ENCODE data around the gene STX18. TPM values are rescaled to one million over a fixed set of nuclear protein-coding genes. Genes with fewer than 3 reads are reported as not detected.
"Not testable (repeated sequence)": the region's sequence is repeated elsewhere in the genome, so short reads cannot be mapped to it uniquely, and the experiment has no call there.

The STX18 gene
- polyA plus RNA-seq, 1 experiment: 27.0 TPM

DNA sequence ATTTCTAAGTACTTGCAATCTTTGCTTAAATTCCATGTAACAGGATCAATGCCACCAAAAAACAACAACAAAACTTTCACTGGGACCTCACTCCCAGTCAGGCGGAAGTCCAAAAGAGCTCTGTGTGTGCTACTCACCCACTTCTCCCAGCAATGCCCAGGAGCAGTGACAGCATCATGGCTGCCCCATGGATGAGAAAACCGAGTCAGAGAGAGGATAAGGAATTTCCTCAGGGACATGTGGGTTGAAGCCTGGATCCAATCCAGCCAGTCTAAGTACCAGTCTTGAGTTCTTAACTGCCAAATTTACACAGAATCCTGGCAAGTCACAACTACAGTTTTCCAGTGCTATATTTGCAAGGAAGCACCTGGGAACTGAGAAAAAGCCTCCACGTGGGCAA is 64.5 kb downstream of the STX18 start:
- CTCF ChIA-PET: interaction anchor here (0.6 kb wide), 1 partner anchor 512 kb away, joined by 3 read pairs; no protein-coding TSS in a partner anchor
- TF ChIP-seq, protein P1, sequence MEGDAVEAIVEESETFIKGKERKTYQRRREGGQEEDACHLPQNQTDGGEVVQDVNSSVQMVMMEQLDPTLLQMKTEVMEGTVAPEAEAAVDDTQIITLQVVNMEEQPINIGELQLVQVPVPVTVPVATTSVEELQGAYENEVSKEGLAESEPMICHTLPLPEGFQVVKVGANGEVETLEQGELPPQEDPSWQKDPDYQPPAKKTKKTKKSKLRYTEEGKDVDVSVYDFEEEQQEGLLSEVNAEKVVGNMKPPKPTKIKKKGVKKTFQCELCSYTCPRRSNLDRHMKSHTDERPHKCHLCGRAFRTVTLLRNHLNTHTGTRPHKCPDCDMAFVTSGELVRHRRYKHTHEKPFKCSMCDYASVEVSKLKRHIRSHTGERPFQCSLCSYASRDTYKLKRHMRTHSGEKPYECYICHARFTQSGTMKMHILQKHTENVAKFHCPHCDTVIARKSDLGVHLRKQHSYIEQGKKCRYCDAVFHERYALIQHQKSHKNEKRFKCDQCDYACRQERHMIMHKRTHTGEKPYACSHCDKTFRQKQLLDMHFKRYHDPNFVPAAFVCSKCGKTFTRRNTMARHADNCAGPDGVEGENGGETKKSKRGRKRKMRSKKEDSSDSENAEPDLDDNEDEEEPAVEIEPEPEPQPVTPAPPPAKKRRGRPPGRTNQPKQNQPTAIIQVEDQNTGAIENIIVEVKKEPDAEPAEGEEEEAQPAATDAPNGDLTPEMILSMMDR (IDR thresholded peaks at IDR 0.05; ENCODE audit: low read depth, low read length): no peak

DNA sequence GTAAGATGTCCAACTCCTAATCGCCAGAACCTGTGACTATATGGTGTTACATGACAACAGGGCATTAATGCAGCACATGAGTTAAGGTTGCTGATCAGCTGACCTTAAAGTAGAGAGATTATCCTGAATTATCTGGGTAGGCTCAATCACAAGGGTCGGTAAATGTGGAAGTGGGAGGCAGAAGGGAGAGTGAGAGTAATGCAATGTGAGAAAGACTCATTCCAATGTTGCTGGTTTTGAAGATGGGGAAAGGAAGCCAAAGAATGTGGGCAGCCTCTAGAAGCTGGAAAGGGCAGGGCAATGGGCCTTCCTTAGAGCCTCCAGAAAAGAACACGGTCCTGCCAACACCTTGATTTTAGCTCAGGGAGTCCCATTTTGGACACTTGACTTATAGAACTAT is 67.4 kb downstream of the STX18 start:
- Histone ChIP-seq H3K27me3 (ENCODE audit: control insufficient read depth, insufficient read depth, low read length) (no peaks in the 10 kb centered on the region), H3K9me3 (ENCODE audit: control insufficient read depth, insufficient read depth, low read length) (no peaks in the 10 kb centered on the region), H3K27ac (ENCODE audit: low read depth, low read length) (no peak overlapping the region), H3K4me3 (ENCODE audit: low read depth, low read length) (no peak overlapping the region)
- ChIA-PET POLR2A (interaction anchor here (0.5 kb wide), 1 partner anchor 186 kb away, joined by 8 read pairs; no protein-coding TSS in a partner anchor), CTCF (interaction anchor here (2.3 kb wide), 1 partner anchor 45 kb away, joined by 9 read pairs; no protein-coding TSS in a partner anchor)
- DNase-seq (ENCODE audit: low read depth, low spot score): no peak
- TF ChIP-seq, protein P1 (IDR thresholded peaks at IDR 0.05; ENCODE audit: low read depth, low read length): no peak

More for the DNA sequence above, 64.5 kb downstream of the STX18 start:
- no peak for DNase-seq (ENCODE audit: low read depth, low spot score)
- Histone ChIP-seq H3K9me3 (ENCODE audit: control insufficient read depth, insufficient read depth, low read length) (no peaks in the 10 kb centered on the region), H3K4me3 (ENCODE audit: low read depth, low read length) (no peak overlapping the region), H3K27me3 (ENCODE audit: control insufficient read depth, insufficient read depth, low read length) (no peaks in the 10 kb centered on the region), H3K27ac (ENCODE audit: low read depth, low read length) (no peak overlapping the region)
- POLR2A ChIA-PET: interaction anchor here (0.7 kb wide), 1 partner anchor 47 kb away, joined by 4 read pairs; no protein-coding TSS in a partner anchor

- no peaks in the 10 kb centered on the region for H3K27me3 ChIP-seq (ENCODE audit: control insufficient read depth, insufficient read depth, low read length)
- ChIA-PET POLR2A (interaction anchor here (0.7 kb wide), 1 partner anchor 246 kb away, joined by 3 read pairs; no protein-coding TSS in a partner anchor), CTCF (interaction anchor here (0.7 to 2.3 kb wide), 5 partner anchors 15 to 49 kb away, joined by 3 to 7 read pairs (median 4); no protein-coding TSS in a partner anchor)
These were observed 69.4 kb downstream of the STX18 start for GRCh38 chr4:4472344-4472958.

DNA sequence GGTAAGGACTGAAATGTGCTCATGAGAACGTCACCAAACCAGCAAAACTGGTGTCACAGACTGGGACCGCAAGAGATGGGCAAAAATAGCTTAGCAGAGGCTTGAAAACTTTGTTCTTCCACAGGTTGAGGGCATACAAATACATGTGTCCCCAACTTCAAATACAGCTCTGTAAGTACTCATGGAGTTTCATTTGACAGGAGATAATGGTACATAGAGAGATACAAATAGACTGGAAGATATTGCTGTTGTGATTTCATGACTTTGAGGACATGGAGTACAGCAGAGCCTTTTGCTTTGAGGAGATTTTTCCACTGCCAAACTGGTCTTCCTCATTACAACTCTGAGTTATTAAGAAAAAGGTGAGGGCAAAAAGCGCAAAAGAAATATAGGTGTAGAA is 70.7 kb downstream of the STX18 start:
- CTCF ChIA-PET: interaction anchor here (1.0 to 2.3 kb wide), 3 partner anchors 10 to 41 kb away, joined by 5 to 7 read pairs (median 5); no protein-coding TSS in a partner anchor
- no peak for DNase-seq (ENCODE audit: low read depth, low spot score)
- H3K27me3 ChIP-seq (ENCODE audit: control insufficient read depth, insufficient read depth, low read length): no peaks in the 10 kb centered on the region
- no peak overlapping the region for H3K27ac ChIP-seq (ENCODE audit: low read depth, low read length)
- H3K9me3 ChIP-seq (ENCODE audit: control insufficient read depth, insufficient read depth, low read length): no peaks in the 10 kb centered on the region
- POLR2A ChIA-PET: no interaction called here
- H3K4me3 ChIP-seq (ENCODE audit: low read depth, low read length): no peak overlapping the region
- TF ChIP-seq, protein P1 (IDR thresholded peaks at IDR 0.05; ENCODE audit: low read depth, low read length): no peak

More at GRCh38 chr4:4472344-4472958, 69.4 kb downstream of the STX18 start:
- Histone ChIP-seq H3K9me3 (ENCODE audit: control insufficient read depth, insufficient read depth, low read length) (no peaks in the 10 kb centered on the region), H3K4me3 (ENCODE audit: low read depth, low read length) (no peak overlapping the region), H3K27ac (ENCODE audit: low read depth, low read length) (no peak overlapping the region)
- TF ChIP-seq, protein P1 (IDR thresholded peaks at IDR 0.05; ENCODE audit: low read depth, low read length): no peak
- DNase-seq (ENCODE audit: low read depth, low spot score): no peak

- H3K27me3 ChIP-seq (ENCODE audit: control insufficient read depth, insufficient read depth, low read length): no peaks in the 10 kb centered on the region
- no peak for DNase-seq (ENCODE audit: low read depth, low spot score)
These were observed 71.6 kb downstream of the STX18 start for GRCh38 chr4:4470208-4470607.

DNA sequence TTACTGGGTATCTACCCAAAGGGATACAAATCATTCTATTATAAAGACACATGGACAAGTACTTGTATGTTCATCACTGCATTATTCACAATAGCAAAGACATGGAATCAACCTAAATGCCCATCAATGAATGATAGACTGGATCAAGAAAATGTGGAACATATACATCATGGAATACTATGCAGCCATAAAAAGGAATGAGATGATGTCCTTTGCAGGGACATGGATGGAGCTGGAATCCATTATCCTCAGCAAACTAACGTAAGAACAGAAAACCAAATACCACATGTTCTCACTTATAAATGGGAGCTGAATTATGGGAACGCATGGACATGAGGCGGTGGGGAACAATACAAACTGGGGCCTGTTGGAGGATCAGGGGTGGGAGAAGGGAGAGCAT is 76.6 kb downstream of the STX18 start:
- H3K4me3 ChIP-seq (ENCODE audit: low read depth, low read length); H3K27ac ChIP-seq (ENCODE audit: low read depth, low read length); POLR2A ChIA-PET; H3K9me3 ChIP-seq (ENCODE audit: control insufficient read depth, insufficient read depth, low read length); H3K27me3 ChIP-seq (ENCODE audit: control insufficient read depth, insufficient read depth, low read length); DNase-seq (ENCODE audit: low read depth, low spot score): not testable (repeated sequence)
- CTCF ChIA-PET: interaction anchor here (0.7 to 1.4 kb wide), 3 partner anchors 54 to 62 kb away, joined by 3 to 5 read pairs (median 3); no protein-coding TSS in a partner anchor

More at GRCh38 chr4:4470208-4470607, 71.6 kb downstream of the STX18 start:
- Histone ChIP-seq H3K27ac (ENCODE audit: low read depth, low read length) (no peak overlapping the region), H3K9me3 (ENCODE audit: control insufficient read depth, insufficient read depth, low read length) (no peaks in the 10 kb centered on the region), H3K4me3 (ENCODE audit: low read depth, low read length) (no peak overlapping the region)
- POLR2A ChIA-PET: no interaction called here
- TF ChIP-seq, protein P1 (IDR thresholded peaks at IDR 0.05; ENCODE audit: low read depth, low read length): no peak
- CTCF ChIA-PET: no interaction called here

Measured in AG04450 (cell line).